ENCODE data around the gene VMP1. TPM values are rescaled to one million over a fixed set of nuclear protein-coding genes. Genes with fewer than 3 reads are reported as not detected.

Gene VMP1
- total and polyA plus RNA-seq, 2 of the 13 experiments (the other 11 are each of a cell fraction or from before 2014, with no cell fraction given) = 186 to 271 TPM

DNA sequence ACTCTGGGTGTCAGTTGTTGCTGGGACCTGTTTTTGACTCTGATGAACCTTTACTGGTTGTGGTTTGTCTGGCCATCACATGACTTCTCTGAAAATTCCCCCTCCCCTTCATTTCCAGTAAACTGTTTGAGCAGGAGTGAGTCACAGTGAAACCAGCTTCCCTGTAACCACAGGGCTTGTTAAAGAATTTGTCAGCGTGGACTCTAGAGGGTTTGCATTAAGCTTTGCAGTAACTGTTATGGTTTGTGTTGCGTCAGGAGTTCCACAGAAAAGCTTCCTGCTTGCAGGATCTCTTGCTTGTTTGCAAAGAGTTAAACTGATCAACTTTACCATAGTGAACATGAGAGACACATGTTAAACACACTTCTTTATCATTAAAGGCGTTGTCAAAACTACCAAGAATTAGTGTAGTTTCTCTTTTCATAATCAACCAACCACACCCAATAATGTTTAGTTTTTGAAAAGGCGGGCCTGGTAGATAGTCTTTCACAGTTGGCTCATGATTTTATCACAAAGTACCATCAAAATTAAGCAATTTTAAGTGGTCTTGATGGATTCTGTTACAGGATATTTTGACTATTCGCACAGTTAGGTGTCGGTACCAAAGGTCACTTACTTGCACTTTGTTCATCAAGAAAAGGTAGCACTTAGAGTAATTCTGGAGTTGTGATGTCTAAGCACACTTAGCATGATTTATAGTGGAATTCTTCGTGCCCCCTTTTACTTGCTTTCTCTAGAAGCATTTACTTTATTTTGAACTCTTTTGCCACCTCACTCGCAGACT lies 79.3 kb downstream of the VMP1 start (continued):
- TF ChIP-seq SRY (CRISPR knock-in tag; IDR thresholded peaks at IDR 0.05) = no peak
- TF ChIP-seq, protein P1, sequence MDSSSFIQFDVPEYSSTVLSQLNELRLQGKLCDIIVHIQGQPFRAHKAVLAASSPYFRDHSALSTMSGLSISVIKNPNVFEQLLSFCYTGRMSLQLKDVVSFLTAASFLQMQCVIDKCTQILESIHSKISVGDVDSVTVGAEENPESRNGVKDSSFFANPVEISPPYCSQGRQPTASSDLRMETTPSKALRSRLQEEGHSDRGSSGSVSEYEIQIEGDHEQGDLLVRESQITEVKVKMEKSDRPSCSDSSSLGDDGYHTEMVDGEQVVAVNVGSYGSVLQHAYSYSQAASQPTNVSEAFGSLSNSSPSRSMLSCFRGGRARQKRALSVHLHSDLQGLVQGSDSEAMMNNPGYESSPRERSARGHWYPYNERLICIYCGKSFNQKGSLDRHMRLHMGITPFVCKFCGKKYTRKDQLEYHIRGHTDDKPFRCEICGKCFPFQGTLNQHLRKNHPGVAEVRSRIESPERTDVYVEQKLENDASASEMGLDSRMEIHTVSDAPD (CRISPR knock-in tag; IDR thresholded peaks at IDR 0.05) = peak; percentile 93
- TF ChIP-seq, protein P2, sequence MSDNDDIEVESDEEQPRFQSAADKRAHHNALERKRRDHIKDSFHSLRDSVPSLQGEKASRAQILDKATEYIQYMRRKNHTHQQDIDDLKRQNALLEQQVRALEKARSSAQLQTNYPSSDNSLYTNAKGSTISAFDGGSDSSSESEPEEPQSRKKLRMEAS (IDR thresholded peaks at IDR 0.05) = peak; percentile 78; the same call in 1 of the 2 replicates
- TF ChIP-seq, protein P3, sequence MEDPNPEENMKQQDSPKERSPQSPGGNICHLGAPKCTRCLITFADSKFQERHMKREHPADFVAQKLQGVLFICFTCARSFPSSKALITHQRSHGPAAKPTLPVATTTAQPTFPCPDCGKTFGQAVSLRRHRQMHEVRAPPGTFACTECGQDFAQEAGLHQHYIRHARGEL (CRISPR knock-in tag; IDR thresholded peaks at IDR 0.05) = no peak
- peak; percentile 82; the same call in 1 of the 3 replicates for TF ChIP-seq MXI1 (IDR thresholded peaks at IDR 0.05; ENCODE audit: borderline replicate concordance, low read depth, low read length)
- peak; percentile 88 for TF ChIP-seq RBM22 (optimal IDR thresholded peaks at IDR 0.05; ENCODE audit: low read length)
- TF ChIP-seq TOPORS (CRISPR knock-in tag; IDR thresholded peaks at IDR 0.05) = no peak
- TF ChIP-seq FOXJ3 (CRISPR knock-in tag; IDR thresholded peaks at IDR 0.05; ENCODE audit: borderline replicate concordance) = peak; percentile 96
- TF ChIP-seq TEAD3 (CRISPR knock-in tag; optimal IDR thresholded peaks at IDR 0.05; ENCODE audit: borderline replicate concordance) = peak; percentile 98
- TF ChIP-seq, protein P4, sequence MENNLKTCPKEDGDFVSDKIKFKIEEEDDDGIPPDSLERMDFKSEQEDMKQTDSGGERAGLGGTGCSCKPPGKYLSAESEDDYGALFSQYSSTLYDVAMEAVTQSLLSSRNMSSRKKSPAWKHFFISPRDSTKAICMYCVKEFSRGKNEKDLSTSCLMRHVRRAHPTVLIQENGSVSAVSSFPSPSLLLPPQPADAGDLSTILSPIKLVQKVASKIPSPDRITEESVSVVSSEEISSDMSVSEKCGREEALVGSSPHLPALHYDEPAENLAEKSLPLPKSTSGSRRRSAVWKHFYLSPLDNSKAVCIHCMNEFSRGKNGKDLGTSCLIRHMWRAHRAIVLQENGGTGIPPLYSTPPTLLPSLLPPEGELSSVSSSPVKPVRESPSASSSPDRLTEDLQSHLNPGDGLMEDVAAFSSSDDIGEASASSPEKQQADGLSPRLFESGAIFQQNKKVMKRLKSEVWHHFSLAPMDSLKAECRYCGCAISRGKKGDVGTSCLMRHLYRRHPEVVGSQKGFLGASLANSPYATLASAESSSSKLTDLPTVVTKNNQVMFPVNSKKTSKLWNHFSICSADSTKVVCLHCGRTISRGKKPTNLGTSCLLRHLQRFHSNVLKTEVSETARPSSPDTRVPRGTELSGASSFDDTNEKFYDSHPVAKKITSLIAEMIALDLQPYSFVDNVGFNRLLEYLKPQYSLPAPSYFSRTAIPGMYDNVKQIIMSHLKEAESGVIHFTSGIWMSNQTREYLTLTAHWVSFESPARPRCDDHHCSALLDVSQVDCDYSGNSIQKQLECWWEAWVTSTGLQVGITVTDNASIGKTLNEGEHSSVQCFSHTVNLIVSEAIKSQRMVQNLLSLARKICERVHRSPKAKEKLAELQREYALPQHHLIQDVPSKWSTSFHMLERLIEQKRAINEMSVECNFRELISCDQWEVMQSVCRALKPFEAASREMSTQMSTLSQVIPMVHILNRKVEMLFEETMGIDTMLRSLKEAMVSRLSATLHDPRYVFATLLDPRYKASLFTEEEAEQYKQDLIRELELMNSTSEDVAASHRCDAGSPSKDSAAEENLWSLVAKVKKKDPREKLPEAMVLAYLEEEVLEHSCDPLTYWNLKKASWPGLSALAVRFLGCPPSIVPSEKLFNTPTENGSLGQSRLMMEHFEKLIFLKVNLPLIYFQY (CRISPR knock-in tag; IDR thresholded peaks at IDR 0.05; ENCODE audit: borderline replicate concordance) = peak; percentile 79; the same call in 1 of the 2 replicates
- TF ChIP-seq ZSCAN12 (CRISPR knock-in tag; IDR thresholded peaks at IDR 0.05) = 0 out of 2 replicates have a peak, but pooled peaks have one; percentile 55
- TF ChIP-seq, protein P5, sequence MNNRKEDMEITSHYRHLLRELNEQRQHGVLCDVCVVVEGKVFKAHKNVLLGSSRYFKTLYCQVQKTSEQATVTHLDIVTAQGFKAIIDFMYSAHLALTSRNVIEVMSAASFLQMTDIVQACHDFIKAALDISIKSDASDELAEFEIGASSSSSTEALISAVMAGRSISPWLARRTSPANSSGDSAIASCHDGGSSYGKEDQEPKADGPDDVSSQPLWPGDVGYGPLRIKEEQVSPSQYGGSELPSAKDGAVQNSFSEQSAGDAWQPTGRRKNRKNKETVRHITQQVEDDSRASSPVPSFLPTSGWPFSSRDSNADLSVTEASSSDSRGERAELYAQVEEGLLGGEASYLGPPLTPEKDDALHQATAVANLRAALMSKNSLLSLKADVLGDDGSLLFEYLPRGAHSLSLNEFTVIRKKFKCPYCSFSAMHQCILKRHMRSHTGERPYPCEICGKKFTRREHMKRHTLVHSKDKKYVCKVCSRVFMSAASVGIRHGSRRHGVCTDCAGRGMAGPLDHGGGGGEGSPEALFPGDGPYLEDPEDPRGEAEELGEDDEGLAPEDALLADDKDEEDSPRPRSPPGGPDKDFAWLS (CRISPR knock-in tag; IDR thresholded peaks at IDR 0.05; ENCODE audit: borderline replicate concordance) = no peak
- TF ChIP-seq SP2 (CRISPR knock-in tag; IDR thresholded peaks at IDR 0.05) = no peak
- TF ChIP-seq SUZ12 (IDR thresholded peaks at IDR 0.05; ENCODE audit: low read depth, low read length) = no peak
- no peak for TF ChIP-seq MATR3 (CRISPR knock-in tag; IDR thresholded peaks at IDR 0.05)
- peak; percentile 87 for TF ChIP-seq SATB2 (CRISPR knock-in tag; IDR thresholded peaks at IDR 0.05)
- peak; percentile 80 for TF ChIP-seq MAFF (IDR thresholded peaks at IDR 0.05; ENCODE audit: low read depth, low read length)
- no peak for TF ChIP-seq TAF15 (IDR thresholded peaks at IDR 0.05; ENCODE audit: low read depth, low read length, poor library complexity, severe bottlenecking)
- TF ChIP-seq KMT2A (CRISPR knock-in tag; IDR thresholded peaks at IDR 0.05) = peak; percentile 83
- no peak for TF ChIP-seq ZNF572 (CRISPR knock-in tag; IDR thresholded peaks at IDR 0.05)
- peak; percentile 100 for TF ChIP-seq ZNF224 (CRISPR knock-in tag; IDR thresholded peaks at IDR 0.05)
